Body of pancreas (tissue), 4 donors: ENCODE results near the gene NECTIN3. TPM values are rescaled to one million over a fixed set of nuclear protein-coding genes. Genes with fewer than 3 reads are reported as not detected.
A peak's percentile ranks its signal among the peaks of the same experiment; 100 is the strongest.

ENCODE experiments used
- ATAC-seq: fragments of 150-250 bp; one replicate; pipeline ENCODE4 v1.9.1; 2016
- DNase-seq, 4 donors: peaks; one replicate each; pipeline ENCODE4 v3.0.0-alpha.2; 2019
- H3K27ac ChIP-seq, 4 donors: fragments of 200-600 bp; sonication (generic); 1 replicate in 3 of 4; 2 replicates in 1 of 4; pipeline versions ENCODE4 v1.5.1 to v1.6.1; 2016 to 2019; ENCODE audit warnings: mild to moderate bottlenecking in 1 of 4, mixed read lengths in 1 of 4, moderate library complexity in 1 of 4
- H3K27me3 ChIP-seq, 2 donors: fragments of 200-600 bp; sonication (generic); one replicate each; pipeline ENCODE4 v1.6.0; 2016; ENCODE audit warnings: mild to moderate bottlenecking in 1 of 2
- H3K36me3 ChIP-seq, 2 donors: fragments of 200-600 bp; sonication (generic); replicated peaks in 1 of 2; 2 replicates each; pipeline ENCODE4 v1.5.1; 2016; ENCODE audit warnings: low read depth in 2 of 2; ENCODE audit not compliant: insufficient read depth in 1 of 2
- H3K4me1 ChIP-seq: fragments of 200-600 bp; sonication (generic); one replicate; pipeline ENCODE4 v1.6.0; 2016
- H3K4me3 ChIP-seq, 2 donors: fragments of 200-600 bp; sonication (generic); 1 replicate in 1 of 2; 2 replicates in 1 of 2; pipeline ENCODE4 v1.5.1; 2016 to 2019
- H3K9me3 ChIP-seq, 3 donors: fragments of 200-600 bp; sonication (generic); 1 replicate in 2 of 3; 2 replicates in 1 of 3; pipeline ENCODE4 v1.5.1; 2016
- POLR2A ChIP-seq, 3 donors: fragments of 450-650 bp; IDR thresholded peaks; one replicate each; pipeline ENCODE4 v1.6.1; 2016; ENCODE audit warnings: antibody characterized with exemption in 3 of 3, mild to moderate bottlenecking in 2 of 3
- WGBS, 2 donors: methylation state at CpG; one replicate each; pipeline ENCODE4 v1.1.5; 2017; 5-methylcytosine and 5-hydroxymethylcytosine counted together
- intact Hi-C: fragments of 100-400 bp; cut with DNase I; formaldehyde crosslinking; loops from one replicate; pipeline ENCODE4 v1.15.1; 2023
- total RNA-seq, 2 donors: library from RNA; depleted of rRNA; stranded (reverse); fragments of >200 nt; gene quantifications; one replicate each; pipeline ENCODE4 v1.1.0, GENCODE V29; 2016
- TF ChIP-seq, protein P1 (sequence below), 7 experiments: fragments of 450-650 bp in 4 of 7; fragments of 200-600 bp in 3 of 7; sonication (generic) in 3 of 7; IDR thresholded peaks; one replicate each; pipeline ENCODE4 v1.5.1; 2016 to 2019; ENCODE audit warnings: antibody characterized with exemption in 7 of 7

NECTIN3 gene
- total RNA-seq, 2 donors from 2014 or later, result 7.6 to 9.1 TPM

DNA sequence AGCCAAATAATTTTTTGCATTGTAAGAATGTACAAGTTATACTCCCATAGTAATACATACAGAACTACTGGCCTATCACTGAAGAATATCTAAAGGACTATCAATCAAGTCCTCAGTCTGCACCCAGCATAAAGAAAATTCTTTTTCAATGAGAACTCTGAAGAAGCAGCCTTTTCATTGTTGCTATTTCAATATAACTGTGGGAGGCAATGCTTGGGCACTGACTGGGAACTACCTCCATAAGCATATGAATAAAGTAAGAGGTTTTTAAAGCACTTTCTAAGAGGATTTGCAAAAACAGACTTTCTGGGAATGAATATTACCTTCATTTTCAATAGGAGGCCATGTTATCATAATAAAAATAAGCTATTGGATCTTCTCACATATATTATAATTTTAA is 24.6 kb upstream of the NECTIN3 start:
- no peaks in the 10 kb centered on the region for H3K4me1 ChIP-seq
- H3K9me3 ChIP-seq, result no peaks in the 10 kb centered on the region
- DNase-seq, result no peak
- H3K27ac ChIP-seq, result no peak overlapping the region
- H3K4me3 ChIP-seq, result no peak overlapping the region
- no peaks in the 10 kb centered on the region for H3K27me3 ChIP-seq
- no peaks in the 10 kb centered on the region for H3K36me3 ChIP-seq
- ATAC-seq, result no peak
- no peak for TF ChIP-seq POLR2A (IDR thresholded peaks at IDR 0.05)
- TF ChIP-seq, protein P1, sequence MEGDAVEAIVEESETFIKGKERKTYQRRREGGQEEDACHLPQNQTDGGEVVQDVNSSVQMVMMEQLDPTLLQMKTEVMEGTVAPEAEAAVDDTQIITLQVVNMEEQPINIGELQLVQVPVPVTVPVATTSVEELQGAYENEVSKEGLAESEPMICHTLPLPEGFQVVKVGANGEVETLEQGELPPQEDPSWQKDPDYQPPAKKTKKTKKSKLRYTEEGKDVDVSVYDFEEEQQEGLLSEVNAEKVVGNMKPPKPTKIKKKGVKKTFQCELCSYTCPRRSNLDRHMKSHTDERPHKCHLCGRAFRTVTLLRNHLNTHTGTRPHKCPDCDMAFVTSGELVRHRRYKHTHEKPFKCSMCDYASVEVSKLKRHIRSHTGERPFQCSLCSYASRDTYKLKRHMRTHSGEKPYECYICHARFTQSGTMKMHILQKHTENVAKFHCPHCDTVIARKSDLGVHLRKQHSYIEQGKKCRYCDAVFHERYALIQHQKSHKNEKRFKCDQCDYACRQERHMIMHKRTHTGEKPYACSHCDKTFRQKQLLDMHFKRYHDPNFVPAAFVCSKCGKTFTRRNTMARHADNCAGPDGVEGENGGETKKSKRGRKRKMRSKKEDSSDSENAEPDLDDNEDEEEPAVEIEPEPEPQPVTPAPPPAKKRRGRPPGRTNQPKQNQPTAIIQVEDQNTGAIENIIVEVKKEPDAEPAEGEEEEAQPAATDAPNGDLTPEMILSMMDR (IDR thresholded peaks at IDR 0.05), result no peak
- intact Hi-C loops, result no loop called here

DNA sequence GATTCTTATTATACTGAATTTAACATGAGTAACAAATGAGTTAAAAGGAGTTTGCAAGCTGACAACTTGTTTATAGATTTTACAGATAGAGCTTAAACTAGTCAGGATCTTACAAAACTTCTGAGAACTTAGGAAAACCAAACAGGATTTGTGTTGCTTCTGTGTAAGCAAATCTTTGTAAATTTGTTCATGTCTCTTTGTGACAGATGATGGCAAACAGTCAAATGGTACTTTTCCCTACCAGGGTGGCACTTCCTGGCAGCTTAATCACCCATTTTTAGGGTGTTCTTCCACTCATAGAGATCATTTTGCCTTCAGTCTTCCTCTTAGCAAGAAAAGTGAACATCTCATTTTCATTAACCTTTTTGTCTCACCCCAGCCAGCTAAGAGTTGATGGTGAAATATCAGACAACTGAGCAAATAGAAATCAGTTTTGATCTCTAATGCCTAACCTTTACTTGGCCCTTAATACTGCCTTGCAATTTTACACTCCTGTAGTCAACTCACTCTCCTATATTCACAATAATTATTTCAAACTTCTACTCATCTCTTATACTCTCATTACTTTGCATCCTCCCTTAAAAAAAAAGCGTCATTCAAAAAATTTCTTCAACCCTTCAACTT is 23.7 kb upstream of the NECTIN3 start:
- H3K9me3 ChIP-seq, result no peaks in the 10 kb centered on the region
- no peaks in the 10 kb centered on the region for H3K36me3 ChIP-seq
- no peaks in the 10 kb centered on the region for H3K27me3 ChIP-seq
- no peaks in the 10 kb centered on the region for H3K4me1 ChIP-seq
- no peak for ATAC-seq
- intact Hi-C loops, result no loop called here
- no peak for TF ChIP-seq POLR2A (IDR thresholded peaks at IDR 0.05)
- TF ChIP-seq, protein P1 (IDR thresholded peaks at IDR 0.05), result no peak
- DNase-seq, result no peak
- H3K27ac ChIP-seq, result no peak overlapping the region
- no peak overlapping the region for H3K4me3 ChIP-seq
- 73 to 87% methylated on average over 1 of the region's 1 CpG for WGBS, 2 donors

DNA sequence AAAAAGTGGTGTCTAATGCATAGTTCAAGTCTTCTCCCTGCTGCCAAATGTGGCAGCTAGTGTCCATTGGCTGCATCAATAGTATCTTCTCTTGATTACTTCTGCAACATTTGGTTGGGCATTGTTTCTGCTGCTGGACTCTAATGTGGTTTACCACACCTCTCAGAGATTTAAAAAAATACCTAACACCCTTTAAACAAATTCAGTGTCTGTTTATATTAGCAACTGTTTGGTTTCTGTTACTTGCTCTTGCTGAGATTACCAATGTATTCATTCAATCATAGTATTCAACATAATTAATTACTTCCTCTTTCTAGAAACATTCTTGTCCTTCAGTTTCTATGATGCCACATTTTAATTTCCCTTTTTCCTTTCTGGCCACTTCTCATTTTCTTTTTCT is 20.3 kb upstream of the NECTIN3 start:
- Histone ChIP-seq H3K27ac (no peak overlapping the region), H3K4me3 (no peak overlapping the region), H3K27me3 (no peaks in the 10 kb centered on the region), H3K9me3 (no peaks in the 10 kb centered on the region), H3K4me1 (no peaks in the 10 kb centered on the region), H3K36me3 (no peaks in the 10 kb centered on the region)
- intact Hi-C loops, result no loop called here
- DNase-seq, result no peak
- ATAC-seq, result no peak
- TF ChIP-seq, protein P1 (IDR thresholded peaks at IDR 0.05), result no peak
- no peak for TF ChIP-seq POLR2A (IDR thresholded peaks at IDR 0.05)

DNA sequence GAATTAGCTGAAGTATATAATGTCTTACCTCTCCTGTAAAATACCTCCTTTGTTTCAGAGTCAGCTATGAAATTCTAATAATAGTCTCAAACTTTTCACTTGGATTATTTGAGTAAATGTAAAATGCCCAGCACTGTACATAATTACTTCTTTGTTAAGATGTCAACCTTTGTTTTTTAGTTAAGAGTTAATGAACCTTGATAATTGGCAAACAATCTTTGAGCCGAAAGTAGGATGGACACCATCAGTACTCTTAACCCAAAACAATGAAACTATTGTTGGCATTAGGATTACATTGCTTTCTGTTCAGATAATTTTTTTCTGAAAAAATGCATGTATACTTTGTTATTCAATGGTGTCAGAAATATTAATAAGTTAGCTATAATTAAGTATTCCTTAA is 3.0 kb upstream of the NECTIN3 start:
- TF ChIP-seq POLR2A (IDR thresholded peaks at IDR 0.05), result no peak
- no peak overlapping the region for H3K27ac ChIP-seq
- H3K36me3 ChIP-seq, result no peaks in the 10 kb centered on the region
- intact Hi-C loops, result no loop called here
- no peaks in the 10 kb centered on the region for H3K27me3 ChIP-seq
- H3K4me1 ChIP-seq, result peaks cover 17% of the 10 kb centered on the region
- no peak overlapping the region for H3K4me3 ChIP-seq
- DNase-seq, result no peak
- no peak for ATAC-seq
- 39 to 43% methylated on average over 1 of the region's 1 CpG for WGBS, 2 donors
- no peaks in the 10 kb centered on the region for H3K9me3 ChIP-seq

DNA sequence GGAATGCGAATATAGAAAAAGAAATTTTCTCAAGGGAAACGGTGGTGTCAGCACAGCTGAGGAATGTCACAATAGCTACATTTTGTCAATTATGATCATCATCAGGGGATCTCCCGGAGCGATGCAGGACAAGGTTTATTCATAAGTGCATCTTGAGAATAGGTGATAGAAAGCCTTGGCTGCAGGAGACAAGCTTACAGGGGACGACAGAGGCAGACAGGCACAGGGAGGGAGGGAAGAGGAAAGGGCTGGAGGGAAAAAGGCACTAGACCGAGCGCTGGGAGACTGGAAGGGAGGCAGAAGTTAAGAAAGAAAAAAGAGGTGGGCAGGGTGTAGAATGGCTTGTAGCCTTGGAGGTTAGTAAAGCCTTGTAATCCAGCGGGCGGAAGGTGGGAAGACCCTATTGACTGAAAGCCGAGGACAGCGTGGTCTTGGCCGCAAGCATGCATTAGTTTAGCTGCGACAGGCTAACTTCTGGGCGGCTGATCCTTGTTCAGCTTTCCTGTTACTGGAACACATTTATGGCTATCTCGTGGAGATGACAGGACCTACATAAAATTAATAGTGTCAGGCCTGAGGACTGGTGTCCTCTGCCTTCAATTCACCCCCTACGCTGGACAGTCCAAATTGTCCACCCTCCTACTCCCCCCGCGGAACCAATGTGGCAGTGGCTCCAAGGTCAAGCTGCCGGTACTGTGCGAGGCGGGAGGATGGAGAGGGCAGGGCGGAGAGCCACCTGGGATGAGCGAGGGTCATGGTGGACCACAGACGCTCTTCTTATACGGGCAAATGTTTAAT is 1.4 kb upstream of the NECTIN3 start:
- peak; percentile 12 to 32 (median 23) for DNase-seq
- intact Hi-C loops, result no loop called here
- H3K9me3 ChIP-seq, result no peaks in the 10 kb centered on the region

More for the DNA sequence above, 1.4 kb upstream of the NECTIN3 start:
- WGBS, 2 donors, result 15 to 20% methylated on average over 22 to 25 of the region's 25 CpGs
- H3K27me3 ChIP-seq, result no peaks in the 10 kb centered on the region
- no peak for TF ChIP-seq POLR2A (IDR thresholded peaks at IDR 0.05)
- TF ChIP-seq, protein P1 (IDR thresholded peaks at IDR 0.05), result no peak
- H3K27ac ChIP-seq, result peak overlapping the region in 3 of 4 donors; percentile 83 to 89 (median 84)
- H3K4me3 ChIP-seq, result peak overlapping the region; percentile 40 to 96
- H3K4me1 ChIP-seq, result peaks cover 26% of the 10 kb centered on the region
- H3K36me3 ChIP-seq, result no peaks in the 10 kb centered on the region
- ATAC-seq, result no peak
